GM12801 (cell line): Measurements from ENCODE around the gene ADAM10.

Experiments used
- TF ChIP-seq, protein P1 (sequence below): IDR thresholded peaks from one replicate; pipeline ENCODE4 v1.5.1; 2011; ENCODE audit warnings: control low read depth; ENCODE audit not compliant: insufficient read length; ENCODE audit errors: extremely low read depth

Gene ADAM10

DNA sequence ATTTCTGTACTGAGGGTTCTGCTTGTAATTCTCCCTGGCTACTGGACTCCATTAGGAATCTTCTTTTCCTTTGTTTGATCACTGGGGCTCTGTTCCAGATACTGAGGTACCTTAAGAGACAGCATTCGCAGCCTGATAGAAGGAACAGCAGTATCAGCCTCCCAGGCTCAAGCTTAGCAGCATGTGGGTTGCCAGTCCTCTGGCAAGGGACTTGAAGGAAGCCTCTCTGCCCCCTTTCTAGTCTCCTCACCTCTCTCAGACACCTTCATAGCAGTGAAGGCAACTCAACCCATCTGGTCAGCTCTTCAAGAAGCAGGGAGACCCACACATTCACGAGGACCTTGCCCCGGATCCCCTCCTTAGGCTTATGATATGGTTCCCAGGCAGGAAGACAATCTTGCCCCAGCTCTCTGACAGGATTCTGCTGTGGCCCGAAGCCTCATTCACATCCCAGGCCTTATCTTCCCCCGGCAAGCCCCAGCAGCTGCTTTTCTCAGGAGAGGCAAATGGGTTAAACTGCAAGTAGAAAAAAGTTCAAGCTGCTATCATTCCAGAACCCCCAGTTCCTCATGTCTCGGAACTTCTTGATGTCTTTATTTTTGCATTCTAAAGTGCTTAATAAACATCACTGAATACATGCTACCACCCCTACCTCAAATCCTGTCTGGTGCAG is 164.6 kb downstream of the ADAM10 start:
- TF ChIP-seq, protein P1, sequence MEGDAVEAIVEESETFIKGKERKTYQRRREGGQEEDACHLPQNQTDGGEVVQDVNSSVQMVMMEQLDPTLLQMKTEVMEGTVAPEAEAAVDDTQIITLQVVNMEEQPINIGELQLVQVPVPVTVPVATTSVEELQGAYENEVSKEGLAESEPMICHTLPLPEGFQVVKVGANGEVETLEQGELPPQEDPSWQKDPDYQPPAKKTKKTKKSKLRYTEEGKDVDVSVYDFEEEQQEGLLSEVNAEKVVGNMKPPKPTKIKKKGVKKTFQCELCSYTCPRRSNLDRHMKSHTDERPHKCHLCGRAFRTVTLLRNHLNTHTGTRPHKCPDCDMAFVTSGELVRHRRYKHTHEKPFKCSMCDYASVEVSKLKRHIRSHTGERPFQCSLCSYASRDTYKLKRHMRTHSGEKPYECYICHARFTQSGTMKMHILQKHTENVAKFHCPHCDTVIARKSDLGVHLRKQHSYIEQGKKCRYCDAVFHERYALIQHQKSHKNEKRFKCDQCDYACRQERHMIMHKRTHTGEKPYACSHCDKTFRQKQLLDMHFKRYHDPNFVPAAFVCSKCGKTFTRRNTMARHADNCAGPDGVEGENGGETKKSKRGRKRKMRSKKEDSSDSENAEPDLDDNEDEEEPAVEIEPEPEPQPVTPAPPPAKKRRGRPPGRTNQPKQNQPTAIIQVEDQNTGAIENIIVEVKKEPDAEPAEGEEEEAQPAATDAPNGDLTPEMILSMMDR: no peak

DNA sequence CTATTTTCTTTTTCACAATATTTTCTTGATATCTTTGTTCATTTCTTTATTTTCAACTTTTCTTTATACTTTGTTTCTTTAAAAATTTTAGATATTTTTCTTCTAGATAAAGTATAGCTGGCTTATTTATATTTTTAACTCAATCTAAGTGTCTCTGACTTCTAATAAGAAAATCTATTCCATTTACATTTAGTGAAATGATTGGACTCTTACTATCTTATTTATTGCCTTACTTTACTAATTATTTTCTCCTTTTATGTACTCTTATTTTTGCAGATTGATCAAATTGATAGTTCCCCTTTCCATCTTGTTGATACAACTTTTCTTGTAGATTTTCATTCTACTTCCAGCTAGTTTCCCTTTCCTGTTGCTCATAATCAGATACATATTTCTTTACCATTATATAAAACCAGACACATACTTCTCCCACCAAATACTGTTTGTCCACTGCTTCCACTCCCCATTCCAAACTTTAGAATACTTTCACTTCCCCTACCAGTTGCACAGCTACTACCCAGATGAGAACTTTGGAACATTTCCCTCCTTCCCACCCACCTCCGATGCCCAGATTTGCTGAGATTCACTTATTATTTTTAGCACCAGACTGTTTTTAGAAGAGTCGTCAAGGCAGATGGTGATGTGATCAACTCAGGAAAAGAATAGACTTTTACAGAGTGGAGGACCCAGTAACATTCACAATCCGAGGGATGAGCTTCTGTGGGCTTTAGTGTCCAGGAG is 166.2 kb downstream of the ADAM10 start:
- TF ChIP-seq, protein P1: no peak

DNA sequence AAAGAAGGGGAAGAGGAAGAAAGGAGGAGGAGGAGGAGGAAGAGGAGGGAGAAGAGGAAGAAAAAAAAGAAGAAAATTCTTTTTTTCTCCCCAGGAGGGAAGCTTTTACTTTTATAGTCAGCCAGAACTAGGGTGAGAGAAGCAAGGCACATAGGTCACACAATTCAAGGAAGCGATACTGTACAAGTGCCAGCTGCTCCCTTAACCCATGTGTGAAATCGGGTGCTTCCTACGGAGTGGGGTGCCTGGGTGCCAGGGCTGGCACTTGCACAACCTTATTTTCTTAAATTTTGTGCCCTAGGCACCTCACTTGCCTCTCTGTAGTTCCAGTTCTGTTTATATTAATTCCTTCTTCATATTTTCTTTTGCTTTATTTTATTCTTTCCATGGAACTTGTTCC is 167.3 kb downstream of the ADAM10 start:
- TF ChIP-seq, protein P1: no peak

DNA sequence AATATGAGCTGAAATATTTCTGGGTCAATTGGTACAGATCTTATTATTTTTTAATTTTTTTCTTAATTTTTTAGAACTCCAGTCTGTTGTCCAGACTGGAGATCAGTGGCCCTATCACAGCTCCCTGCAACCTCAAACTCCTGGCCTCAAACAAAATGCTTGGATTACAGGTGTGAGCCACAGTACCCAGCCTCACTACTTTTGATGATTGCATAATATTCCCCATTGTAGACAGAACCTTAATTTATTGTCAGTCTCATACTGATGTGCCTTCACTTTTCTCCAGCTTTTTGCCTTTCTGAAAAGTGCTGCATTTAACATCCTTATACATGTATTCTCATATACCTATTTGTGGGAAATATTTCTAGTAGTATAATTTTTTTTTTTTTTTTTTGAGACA is 172.8 kb downstream of the ADAM10 start:
- TF ChIP-seq, protein P1: no peak

DNA sequence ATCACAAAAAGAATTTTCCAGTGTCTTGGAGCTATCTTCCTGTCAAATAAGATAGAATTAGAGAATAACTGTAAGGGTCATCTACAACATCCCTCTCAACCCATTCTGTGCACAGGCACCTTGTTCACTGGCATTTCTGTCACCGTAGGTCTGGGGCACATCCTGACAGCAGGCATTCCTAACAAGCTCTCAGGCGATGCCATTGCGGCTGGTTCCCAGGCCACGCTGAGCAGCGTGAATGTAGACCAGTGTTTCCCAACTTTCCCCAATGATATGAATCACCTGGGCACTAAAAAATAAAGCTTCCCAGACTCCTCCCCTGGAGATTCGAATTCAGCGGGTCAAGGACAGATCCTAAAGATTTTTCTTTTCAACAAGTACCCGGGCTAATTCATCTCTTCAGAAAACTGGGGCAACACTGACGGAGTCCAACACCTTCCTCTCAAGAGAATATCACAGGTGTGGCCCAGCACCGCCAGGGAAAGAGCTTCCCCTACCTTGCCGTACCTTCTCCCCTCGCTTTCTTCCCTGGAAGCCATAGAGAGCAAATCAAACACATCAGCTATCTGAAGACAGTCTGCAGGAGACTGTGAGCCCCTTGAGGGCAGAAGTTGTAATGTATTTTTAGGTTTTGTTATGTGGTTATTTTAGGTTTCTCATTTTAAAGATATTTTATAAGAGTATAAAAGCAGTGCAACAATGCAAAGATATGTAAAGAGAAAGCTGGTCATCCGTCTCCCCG is 174.3 kb downstream of the ADAM10 start:
- TF ChIP-seq, protein P1: no peak

DNA sequence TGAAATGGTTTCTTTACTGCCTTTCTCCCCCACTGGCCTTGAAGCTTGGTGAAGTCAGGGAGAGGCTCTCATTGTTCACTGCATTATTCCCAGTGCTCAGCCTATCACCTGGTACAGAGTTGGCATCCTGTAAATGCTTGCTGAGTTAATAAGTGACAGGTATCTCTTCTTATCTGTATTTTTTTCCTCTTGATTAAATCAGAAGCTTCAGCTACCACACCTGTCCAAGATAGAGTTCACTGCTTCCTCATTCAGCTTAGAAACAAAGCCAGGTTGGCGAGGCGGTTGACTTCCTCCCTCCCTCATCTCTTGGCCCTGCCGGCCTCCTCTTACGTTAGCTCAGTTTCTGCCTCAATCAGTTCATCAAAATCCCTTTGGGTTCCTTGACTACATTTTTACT is 174.9 kb downstream of the ADAM10 start:
- TF ChIP-seq, protein P1: no peak

DNA sequence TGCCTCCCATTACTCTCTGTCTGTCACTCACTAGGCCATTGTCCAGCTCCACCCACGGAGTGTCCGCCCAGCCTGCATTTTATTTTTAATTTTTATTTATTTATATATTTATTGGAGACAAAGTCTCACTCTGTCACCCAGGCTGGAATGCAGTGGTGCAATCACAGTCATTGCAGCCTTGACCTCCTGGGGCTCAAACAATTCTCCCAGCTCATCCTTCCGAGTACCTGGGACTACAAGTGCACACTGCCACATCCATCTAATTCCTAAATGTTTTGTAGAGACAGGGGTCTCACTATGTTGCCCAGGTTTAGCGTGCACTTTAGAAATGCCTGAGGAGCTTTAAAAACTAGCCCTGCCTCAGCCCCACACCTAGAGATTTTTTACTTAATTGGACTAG is 176.2 kb downstream of the ADAM10 start:
- TF ChIP-seq, protein P1: no peak
